Inflammatory macrophage treated with lipopolysaccharide for 4 hours (primary cell): ENCODE measurements around the gene SLC25A45.
"Not testable (repeated sequence)": the region's sequence is repeated elsewhere in the genome, so short reads cannot be mapped to it uniquely, and the experiment has no call there.

ENCODE experiments used
- DNase-seq: peaks from one replicate; pipeline ENCODE4 v3.0.0-alpha.2; 2020

SLC25A45 gene

DNA sequence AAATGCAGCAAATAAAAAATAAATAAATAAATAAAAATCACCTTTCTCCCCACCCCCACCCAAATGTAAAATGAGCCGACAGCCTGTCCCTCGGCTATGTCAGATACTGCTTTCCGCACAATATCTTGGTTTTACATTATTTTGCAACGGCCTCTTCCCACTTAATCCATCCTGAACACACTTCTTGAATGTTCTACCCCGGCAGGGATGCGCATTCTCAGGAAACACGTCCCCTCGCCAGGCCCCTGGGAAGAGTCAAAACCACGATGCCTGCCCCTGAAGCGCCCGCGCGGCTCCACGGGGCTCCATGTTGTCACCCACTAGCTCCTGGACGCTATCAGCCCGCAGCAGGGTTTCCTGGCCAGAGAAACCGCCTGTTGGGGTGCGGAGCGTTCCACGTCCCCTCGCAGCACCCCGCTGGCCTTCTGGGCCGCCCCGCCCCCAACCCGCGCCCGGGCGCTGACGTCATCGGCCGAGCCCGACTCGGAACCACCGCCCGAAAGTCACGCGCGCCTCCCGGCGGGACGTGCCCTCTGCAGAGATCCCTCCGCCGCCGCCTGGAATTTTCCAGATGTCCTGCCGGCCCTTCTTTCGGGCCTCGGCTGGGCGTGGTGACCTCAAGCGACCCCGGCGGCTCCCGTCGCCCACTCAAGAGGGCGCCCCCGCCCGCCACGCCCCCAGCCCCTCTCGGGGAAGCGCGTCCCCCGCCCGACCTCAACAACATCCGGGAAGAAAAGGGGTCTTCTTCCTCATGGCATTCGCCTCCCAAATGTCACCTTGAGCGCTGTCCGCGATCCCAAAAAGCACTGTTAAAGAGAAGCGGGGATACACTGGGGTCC is 39.6 kb upstream of the SLC25A45 start:
- peak; percentile 99 for DNase-seq

DNA sequence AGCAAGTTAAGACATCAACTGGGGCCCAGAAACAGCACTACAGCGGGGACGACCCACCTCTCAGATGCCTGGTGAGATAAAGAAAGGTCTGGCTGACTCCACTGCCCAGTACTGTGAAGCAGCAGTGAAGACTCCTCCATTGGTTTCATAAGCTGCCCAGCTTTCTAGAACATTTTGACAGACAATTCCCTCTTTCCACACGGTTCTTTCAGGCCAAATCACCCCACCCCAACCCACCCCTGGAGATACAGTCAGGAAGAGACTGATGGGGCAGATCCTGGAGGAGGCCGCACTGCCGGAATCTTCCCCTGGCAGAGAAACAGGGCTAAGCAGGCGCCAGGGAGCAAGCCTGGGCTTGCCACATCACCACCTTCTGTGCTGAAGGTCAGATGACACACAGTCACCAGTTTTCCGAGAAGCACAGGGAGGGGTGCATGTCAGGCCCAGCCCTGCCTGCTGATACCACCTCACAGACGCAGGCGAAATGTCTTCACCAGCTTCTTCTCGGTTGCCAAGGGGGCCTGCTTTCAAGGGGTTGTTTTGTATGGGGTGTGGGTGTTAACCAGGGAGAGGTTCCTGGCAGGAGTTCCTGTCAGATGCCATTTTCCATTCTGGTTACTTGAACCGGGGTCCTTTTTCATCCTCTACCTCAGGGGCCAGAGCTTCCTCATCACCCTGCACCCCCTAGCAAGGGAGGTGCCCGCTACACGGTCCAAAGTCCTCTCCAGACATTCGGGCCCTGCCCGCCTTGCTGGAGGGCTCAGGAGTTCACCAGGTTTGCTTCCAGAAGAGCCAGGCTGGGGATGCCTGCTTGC is 38.7 kb upstream of the SLC25A45 start:
- peak; percentile 99 for DNase-seq

DNA sequence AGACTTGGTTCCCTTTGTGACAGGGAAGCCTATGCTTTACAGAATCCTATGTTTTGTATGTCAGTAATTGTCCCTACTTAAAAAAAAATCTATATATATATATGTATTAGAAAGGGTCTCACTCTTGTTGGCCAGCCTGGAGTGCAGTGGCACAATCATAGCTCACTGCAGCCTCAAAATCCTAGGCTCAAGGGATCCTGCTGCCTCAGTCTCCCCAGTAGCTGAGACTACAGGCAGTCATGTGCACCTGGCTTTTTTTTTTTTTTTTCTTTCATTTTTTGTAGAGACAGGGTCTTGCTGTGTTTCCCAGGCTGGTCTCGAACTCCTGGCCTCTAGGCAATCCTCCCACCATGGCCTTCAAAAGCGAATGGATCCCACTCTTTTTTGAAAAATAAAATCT is 38.1 kb upstream of the SLC25A45 start:
- DNase-seq, result no peak

DNA sequence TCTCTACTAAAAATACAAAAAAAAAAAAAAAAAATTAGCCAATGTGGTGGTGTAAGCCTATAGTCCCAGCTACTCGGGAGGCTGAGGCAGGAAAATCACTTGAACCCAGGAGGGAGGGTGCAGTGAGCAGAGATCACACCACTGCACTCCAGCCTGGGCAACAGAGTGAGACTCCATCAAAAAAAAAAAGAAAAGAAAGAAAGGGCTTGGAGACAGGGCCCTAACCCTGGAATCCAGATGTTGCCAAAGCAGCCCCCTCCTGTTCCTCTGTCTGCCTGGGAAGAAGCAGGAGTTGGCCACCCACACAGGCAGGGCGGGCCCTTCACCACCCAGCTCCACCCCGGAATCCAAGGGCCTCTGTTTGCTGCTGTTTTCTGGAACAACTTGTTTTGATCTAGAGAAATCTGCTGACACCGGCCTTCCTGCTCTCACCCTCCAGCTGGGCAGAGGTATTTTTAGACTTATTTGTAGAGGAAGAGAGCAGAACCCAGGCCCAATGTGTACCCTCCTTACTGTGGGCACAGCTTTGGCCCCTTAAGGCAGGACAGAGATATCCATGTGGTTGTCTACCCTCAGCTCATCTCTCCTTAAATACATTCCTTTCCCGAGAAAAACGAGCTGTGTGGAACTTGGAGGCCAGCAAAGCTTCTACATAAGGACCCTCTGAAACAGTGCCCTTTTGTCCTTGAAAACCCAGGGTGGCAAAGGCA is 37.5 kb upstream of the SLC25A45 start:
- DNase-seq, result peak; percentile 95

DNA sequence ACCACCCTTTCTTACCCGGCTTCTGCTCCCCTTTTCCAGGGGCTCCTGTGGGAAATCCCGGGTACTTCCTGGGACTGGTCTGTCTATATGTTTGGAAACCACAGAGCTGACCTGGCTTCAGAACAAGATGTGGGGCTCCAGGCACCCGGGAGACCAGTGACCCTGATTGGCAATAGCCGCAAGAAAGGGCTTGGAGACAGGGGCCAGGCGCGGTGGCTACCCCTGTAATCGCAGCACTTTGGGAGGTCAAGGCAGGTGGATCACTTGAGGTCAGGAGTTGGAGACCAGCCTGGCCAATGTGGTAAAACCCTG is 37.0 kb upstream of the SLC25A45 start:
- DNase-seq, result no peak

GRCh38 chr11:65418681-65419459 is 36.4 kb upstream of the SLC25A45 start:
- peak; percentile 97 for DNase-seq

DNA sequence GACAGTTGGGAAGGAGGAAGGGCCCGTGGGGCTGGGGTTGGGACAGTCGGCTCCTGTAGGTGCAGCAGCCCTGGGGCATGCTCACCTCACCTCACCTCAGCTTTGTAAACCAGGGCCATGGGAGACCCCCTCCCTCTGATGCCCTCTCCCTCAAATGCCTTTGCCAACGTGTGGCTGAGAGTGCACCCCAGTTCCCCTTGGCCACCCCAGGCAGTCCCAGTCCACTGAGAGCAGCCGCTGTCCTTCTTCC is 35.9 kb upstream of the SLC25A45 start:
- no peak for DNase-seq

DNA sequence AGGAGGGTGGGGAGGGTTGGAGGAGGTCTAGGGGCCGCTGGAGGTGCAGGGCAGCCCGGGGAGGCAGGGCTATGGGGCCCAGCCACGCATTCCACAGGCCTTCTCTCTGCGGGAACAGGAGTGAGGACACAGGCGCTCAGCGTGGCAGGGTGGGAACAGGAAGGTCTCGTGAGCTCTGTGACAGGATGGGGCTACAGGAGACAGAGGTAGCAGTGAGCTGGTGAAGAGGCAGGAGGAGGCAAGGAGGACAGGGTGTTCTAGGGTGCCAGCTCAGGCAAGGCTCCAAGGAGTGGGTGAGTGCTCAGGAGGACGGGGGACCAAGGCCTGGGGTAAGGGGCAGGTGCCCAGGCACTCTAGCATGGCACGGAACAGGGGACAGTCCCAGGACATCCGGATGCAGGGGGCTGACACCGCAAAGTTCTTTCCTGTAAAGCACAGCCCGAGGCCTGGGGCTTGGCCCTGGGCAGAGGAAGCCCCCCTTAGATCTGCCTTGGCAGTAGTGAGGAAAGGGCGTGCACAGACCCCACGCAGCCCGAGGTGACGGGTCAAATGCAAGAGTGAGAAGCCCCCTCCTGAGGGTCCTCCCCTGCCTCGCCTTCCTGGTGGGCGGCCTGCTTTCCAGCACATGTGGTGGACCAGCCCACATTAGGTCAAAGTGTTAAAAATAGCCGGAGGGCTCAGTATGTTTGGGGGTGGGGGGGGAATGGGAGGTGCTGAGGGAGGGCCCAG is 35.4 kb upstream of the SLC25A45 start:
- DNase-seq, result peak; percentile 56

DNA sequence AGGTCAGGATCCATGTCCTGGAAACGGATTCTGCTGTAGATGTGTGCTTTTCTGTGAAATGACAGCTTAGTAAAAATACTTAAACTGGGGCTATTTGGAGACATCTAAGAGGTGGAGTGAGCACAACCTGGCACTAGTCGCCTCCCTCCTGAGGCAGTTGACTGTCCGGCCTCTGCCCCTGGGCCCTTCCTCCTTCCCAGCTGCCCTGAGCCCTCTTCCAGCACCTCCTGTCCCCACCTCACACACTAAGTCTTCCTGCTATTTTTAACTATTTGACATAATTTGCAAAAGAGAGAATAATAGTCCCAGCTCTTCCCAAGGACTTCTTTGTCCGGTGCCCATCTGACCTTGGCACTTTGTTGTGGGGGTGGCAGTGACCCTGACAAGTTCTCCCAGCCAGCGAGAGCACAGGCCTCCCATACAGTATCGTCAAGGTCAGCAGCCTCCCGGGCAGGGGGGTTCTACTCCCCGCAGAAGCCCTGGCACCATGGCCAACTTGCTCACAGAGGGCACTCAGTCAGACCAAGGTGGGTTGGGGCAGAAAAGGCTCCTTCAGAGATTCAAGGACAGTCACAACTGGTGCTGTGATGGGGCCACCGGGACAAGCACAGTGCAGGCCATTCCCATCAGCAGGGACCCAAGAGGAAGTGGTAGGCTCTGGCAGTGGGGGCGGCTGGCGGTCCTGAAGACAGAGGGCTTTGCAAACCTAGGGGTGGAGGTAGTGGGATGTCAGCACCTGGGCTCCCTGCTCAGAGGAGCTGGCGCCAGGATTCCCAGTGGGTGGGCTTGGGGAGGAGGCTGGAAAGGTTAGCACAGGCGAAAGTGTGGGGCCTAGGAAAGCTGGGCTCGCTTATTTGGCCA is 34.6 kb upstream of the SLC25A45 start:
- peak; percentile 53 for DNase-seq

DNA sequence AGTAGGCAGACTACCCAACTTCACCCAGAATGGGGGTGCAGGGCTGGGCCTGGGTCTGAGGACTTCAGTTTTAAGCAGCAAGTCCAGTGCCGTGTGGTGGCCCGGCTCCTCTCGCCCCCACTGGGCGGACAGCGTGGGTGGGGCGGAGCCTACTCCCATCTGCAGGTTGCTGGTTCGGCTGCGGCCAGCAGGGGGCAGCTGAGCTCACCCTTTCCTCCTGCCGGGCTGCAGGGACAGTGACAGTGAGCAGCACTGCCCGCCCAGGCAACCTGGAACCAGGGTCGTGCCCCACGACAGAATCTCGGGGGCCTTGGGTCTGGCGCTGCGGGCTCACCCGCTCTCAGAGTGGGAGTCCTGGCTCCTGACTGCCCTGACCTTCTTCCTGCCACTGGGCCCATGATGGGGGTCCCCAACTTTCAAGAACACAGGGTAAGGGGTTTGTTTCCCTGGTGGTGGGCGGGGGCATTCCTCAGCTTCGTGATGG is 33.9 kb upstream of the SLC25A45 start:
- DNase-seq, result peak; percentile 88

DNA sequence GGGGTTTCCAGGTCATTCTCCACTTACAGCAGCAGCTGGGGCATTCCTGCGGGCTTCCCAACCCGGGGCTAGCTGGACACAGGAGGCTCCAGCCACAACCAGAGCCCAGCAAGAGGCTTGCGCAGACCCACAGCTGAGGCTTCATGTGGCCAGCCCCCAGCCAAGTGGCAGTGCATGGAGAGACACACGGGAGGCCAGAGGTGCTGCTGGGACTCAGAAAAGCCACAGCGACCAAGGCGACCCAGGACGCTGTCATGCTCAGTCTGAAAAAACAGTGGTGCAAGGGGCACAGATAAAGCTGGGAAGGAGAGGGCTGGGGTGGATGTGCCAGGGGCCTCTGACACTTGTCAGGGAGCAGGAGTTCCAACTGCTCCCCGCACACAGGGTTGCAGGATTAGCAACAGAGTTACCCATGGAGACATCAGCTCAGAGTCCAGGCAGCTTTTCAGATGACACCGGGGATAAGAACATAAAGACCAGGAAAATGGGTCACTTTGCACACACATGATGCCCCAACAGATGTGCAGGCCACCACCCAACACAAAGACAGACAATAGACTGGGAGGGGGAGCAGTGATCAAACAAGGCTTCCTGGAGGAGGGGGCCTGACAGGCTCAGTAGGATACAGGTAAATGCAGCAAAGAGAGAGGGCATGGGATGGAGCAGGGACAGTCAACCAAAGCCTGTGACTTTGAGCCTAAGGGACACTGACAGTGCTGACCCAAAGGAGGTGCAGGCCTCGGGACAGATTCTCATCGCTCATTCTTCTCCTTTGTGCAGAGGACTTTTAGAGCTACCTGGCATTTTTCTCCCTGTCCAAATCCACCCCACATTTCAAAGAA is 33.3 kb upstream of the SLC25A45 start:
- no peak for DNase-seq

DNA sequence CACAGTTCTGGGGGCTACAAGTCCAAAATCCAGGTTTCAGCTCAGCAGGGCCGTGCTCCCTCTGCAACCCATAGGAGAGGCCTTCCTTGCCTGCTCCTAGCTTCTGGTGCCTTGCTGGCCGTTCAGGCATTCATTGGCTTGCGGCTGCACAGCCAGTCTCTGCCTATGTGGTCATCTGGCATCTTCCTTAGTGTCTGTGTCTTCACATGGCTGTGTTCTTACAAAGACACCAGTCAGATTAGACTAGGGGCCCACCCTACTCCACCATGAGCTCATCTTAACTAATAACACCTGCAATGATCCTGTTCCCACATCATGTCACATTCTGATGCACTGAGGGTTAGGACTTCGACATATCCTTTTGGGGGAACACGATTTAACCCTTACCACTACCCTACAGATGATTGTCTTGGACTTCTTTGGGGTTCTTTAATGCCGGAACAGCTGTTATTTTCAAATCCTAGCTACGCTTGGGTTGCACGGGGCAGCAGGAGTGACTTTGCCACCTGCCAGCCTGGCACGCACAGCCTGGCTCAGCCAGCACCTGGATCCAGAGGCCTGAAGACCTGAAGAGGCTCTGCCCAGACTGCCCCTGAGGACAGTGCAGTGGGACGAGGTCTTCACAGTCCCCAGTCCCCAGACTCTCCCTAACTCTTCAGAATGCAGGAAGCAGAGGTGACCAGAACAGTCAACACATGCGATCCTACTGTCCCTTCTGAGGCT is 32.5 kb upstream of the SLC25A45 start:
- no peak for DNase-seq

- not testable (repeated sequence) for DNase-seq
Measured at GRCh38 chr11:65413077-65413664, 30.7 kb upstream of the SLC25A45 start.

DNA sequence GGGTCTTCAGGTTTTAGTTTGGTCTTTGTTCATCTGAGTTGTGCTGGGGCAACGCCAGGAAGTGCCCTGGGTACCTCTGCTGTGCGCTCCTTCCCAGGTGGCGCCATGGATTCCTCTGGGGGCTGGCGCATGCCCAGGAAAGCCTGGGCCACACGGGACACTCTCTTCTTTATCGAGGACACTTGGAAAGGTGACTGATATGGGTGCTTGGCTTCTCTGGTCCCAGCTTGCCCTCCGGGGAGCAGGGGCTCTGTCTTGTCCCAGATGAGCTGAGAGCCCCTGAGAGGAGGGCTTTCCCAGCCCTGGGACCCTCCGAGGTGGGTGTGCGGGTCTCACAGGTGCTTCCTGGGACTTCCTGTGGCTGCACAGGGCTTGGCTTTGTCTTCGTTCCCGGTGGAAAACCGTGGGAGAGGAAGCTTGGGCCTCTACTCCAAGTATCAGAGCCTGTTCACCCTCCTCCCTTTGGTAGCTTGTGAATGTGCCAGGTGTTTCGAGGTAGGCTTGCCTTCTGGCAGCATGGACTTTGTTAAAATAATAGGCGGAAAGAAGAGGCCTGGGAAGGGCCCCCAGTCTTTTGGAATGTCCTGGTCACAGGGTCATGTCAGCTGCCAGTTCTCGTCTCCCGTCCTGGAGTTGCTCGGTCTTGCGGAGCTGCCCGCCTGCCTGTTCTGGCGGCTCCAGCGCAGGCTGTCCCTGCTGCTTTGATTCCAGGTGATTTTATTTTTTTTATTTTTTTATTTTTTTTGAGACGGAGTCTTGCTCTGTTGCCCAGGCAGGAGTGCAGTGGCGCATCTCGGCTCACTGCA is 30.0 kb upstream of the SLC25A45 start:
- no peak for DNase-seq

DNA sequence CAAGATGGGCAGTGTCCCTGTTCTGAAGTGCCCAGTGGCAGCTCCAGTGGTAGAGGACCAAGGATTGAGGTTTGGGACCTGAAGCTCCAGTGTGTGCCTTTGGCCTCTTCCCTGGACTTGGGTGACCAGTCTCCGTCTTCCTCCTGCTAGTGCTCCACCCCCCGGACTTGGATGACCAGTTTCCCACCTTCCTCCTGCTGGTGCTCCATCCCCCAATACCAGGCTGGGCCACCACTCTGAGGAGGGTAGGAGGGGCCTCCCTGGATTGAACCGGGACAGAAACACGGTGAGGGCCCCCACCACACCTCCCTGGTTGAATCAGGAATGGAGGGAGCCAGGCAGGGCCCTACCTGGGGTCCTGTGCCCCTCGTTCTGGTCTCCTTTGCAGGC is 29.2 kb upstream of the SLC25A45 start:
- no peak for DNase-seq

- no peak for DNase-seq
Measured at GRCh38 chr11:65410936-65411680, 28.7 kb upstream of the SLC25A45 start.

- no peak for DNase-seq
Measured at GRCh38 chr11:65404638-65405339, 22.3 kb upstream of the SLC25A45 start.
